ENCODE data around the gene DDX4.

Gene DDX4

DNA sequence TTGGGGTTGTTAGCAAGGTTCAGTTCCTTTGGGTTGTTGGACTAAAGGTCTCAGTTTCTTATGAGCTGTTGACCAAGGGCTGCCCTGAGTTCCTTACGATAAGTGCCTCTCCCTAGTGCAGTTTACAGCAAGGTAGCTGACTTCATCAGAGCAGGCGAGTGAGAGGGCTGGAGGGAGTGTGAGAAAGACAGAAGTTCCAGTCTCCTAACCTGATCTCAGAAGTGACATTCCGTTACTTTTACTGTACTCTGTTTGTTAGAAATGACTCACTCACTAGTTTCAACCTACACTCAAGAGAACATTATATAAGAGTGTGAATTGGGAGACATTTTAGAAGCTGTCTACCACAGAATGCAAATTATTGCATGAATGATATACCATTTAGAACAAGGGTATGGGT lies 92.1 kb downstream of the DDX4 start:
- DNase-seq: no peak

- DNase-seq: no peak
Observed at GRCh38 chr5:55832446-55832845, 94.6 kb downstream of the DDX4 start.

DNA sequence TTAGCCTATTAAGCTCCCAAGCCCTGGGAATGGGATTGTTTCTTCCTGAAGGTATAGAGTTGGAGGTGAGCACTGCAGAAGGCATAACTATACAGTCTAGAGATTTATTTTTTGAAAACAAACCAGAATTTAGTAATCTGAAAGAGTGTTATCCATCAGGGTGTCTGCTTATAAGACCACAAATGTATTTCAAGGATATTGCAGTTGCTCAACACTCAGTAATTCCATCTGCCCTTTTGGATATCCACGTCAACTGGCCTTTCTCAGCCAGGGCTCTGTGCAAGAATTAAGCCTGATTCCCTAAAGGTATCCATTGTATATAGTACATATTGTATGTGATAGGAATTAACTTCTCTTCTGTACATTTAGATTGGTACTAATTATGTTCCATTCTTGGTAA lies 98.3 kb downstream of the DDX4 start:
- DNase-seq: no peak

GRCh38 chr5:55841976-55842375 lies 104.1 kb downstream of the DDX4 start:
- no peak for DNase-seq

DNA sequence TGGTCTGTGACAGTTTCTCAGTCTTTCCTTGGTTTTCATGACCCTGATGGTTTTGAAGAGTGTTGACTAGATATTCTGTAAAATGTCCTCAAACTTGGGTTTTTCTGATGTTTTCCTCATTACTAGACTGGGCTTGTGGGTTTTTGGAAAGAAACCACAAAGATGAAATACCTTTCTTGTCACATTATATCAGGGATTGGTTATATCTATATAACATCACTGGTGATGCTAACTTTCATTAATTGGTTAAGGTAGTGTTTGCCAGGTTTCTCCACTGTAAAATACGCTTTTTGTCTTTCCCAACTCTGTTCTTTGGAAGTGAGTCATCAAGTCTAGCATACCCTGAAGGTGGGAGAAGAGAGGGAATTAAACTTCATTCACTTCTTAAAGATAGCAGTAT lies 110.0 kb downstream of the DDX4 start:
- DNase-seq: no peak

DNA sequence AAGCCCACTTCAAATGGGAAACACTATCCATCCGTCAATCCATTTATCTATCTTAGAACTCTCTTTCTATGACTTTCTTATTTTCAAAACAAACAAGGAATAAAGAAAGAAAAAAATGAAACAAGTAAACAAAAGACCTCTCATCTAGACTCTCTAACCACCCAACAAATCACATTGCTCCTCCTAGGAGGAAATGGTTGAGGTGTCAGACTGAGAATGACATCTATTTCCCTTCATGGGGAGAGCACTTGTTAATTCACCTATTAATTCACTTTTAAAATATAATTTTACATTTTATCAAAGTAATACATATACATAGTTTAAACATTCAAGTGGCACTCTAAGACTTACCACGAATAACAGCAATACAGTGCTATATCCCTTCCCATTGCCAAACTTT lies 110.9 kb downstream of the DDX4 start:
- DNase-seq: no peak

DNA sequence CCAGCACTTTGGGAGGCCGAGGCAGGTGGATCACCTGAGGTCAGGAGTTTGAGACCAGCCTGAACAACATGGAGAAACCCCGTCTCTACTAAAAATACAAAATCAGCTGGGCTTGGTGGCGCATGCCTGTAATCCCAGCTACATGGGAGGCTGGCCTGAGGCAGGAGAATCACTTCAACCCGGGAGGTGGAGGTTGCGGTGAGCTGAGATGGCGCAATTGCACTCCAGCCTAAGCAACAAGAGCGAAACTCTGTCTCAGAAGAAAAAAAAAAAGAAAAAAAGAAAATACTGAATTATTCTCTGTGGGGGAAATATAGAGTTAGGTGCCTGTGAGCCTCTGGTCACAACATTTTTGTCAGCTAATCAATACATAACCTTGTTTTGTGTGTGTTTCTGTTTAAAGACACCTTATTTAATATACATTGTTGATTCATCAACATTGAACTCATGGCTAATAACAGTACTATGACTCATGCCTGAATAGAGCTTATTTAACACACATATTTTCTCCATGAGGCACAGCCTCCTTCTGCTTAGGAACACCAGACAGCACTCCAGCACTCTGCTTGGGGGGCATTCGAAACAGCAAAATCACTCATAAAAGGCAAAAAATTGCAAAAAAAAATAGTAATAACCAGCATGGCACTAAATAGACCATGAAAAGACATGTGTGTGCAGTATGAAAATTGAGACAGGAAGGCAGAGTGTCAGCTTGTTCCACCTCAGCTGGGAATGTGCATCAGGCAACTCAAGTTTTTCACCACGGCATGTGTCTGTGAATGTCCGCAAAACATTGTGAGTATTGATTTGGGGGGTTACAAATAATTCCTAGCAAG lies 113.2 kb downstream of the DDX4 start, which contains the start of gene IL31RA:
Gene IL31RA (plus strand): TSS at position 519 of the 836 bp plus-strand sequence. CDS start 214 bp downstream, at position 733.
- no peak for DNase-seq

DNA sequence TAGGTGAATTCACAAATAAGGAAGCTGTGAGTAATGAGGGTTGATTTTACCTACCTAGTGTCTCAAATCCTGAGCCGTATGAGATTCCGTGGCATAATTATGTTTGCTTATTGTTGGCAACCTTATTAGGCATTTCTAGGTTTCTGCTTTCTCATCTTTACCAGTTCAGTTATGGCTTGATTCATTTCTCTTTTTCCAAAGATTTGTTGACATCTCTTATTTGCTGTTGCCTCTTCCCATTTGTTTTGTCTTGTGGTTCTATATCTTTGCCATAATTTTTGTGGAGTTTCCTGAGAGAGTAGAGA lies 113.8 kb downstream of the DDX4 start:
- no peak for DNase-seq

- DNase-seq: no peak
Observed at GRCh38 chr5:55852503-55852902, 114.6 kb downstream of the DDX4 start.

- DNase-seq: no peak
Observed at GRCh38 chr5:55853041-55853670, 115.3 kb downstream of the DDX4 start.

DNA sequence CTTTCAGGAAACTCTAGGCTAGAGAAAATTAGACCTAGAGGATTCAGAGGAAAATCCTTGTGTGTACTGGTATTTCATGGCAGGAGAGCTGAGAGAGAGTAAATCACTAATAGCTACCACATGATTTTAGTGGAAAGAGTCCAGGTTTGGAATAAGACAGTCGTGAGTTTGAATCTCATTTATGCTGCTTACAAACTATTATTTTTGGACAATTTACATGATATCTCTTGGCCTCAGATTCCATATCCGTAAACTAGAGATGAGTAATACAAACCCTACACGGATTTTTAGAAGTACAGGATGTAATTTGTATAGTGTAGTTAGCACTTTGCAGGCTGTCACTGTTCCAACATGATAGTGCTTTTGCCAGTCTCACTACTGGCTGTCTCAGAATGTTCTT lies 116.0 kb downstream of the DDX4 start:
- no peak for DNase-seq

- DNase-seq: no peak
Observed at GRCh38 chr5:55855509-55855908, 117.6 kb downstream of the DDX4 start.

- no peak for DNase-seq
Observed at GRCh38 chr5:55856516-55857246, 118.8 kb downstream of the DDX4 start.

DNA sequence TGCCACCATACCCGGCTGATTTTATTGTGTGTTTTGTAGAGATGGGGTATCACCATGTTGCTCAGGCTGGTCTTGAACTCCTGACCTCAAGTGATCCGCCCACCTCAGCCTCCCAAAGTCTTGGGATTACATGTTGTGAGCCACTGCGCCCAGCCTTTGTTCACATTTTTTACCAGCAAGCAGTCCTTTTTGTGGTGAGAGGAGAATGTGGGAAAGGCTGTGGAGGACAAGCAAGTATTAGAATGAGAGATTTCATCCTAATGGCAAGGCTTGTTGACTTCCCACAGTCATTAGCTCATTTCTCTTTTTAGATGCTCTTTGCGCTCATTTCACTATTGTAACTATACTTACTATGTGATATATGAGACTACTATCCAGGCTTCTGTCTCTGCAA lies 119.4 kb downstream of the DDX4 start:
- DNase-seq: no peak

DNA sequence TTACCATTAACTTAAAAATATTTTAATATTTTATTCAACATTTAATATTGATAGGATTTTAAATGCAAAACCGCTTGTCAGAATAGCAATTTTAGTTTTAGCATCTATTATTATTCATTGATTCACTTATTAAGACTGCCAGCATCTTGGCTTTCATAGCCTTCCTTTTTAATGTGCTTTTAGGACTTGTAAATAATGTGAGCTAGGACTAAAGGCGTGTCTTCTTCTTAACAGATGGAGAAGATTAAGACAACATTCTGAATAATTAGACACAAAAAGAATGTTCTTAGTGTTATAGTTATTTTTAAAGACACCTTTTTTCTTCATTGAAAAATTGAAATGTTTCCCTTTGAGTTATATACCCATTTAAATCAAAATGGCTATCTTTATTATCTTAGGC lies 120.2 kb downstream of the DDX4 start:
- no peak for DNase-seq

DNA sequence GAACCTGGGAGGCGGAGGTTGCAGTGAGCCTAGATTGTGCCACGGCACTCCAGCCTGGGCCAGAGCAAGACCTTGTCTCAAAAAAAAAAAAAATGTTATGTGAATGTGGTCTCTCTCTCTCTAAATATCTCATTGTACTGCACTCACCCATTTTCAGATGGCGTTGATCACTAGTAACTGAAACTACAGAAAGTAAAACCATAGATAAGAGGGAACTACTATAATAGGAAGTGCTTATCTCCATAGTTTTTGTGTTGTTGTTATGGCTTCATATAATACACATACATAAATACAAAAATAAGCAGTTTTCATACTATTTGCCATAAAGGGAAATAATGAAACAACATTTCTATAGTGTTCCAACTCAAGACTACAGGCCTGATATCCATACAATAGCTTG lies 122.4 kb downstream of the DDX4 start:
- DNase-seq: no peak

DNA sequence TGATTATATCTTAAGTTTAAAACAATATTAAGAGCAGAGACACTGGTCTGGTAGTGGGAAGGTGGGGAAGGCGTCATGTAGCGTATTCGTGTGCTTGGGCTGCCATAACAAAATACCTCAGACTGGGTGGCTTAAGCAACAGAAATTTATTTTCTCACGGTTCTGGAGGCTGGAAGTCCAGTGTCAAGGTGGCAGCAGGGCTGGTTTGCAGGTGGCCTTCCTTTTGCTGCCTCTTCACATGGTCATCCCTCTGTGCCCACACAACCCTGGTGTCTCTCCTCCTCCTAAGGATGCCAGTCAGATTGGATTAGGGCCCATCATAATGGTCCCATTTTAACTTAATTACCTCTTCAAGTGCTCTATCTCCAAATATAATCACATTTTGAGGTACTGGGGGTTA lies 122.8 kb downstream of the DDX4 start:
- no peak for DNase-seq

DNA sequence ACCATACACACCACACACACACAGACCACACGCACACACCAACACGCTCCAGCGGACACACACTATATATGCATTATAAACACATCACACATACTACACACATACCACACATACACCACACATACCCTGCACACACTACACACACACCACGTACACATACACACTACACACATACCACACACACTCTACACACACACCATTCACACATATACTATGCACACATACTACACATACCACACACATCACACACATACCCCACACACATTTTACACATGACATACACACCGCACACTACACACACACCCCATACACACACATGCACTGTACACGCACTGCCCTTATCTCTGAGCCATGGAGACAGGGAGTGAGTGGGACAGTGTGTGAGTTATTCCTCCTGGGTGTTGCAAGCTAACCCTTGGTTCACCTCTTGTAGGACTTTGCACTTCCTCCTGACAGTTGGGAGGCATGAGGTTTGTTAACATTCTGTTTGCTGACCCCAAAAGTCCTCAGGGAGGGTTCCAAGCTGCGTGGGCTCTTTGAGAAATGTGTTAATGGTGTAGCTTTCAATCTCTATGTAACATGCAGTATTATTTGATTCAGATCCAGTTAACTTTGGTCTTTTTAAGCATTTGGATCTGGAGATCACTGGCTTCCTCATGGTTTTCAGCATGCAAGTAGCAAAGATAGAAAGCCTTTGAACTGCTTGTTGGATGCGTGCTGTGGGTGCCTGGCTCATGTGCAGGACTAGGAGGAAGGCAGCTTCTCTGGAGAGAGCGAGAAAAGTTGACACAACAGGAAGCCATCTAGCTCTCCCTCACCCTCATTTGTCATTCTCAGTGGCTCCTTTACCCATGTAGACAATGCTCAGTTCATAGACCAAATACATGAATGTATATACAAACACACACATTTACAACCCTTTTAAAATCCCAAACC lies 127.0 kb downstream of the DDX4 start:
- DNase-seq: no peak

- no peak for DNase-seq
Observed at GRCh38 chr5:55865831-55866230, 128.0 kb downstream of the DDX4 start.

DNA sequence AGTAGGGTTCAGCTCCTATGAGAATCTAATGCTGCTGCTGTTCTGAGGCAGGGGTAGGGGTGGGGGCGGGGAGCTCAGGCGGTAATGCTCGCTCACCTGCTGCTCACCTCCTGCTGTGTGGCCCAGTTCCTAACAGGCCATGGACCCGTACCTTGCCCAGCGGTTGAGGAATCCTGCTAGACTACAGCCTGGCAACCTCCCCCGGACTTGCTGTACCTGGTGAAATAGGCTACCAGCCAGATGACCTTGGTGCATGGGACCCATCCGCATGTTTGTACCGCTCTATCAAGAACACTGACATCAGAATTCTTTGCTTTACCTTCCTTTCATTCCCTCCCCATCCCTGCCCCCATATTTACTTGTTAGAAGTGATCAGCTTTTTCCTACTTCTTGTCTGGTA lies 128.6 kb downstream of the DDX4 start:
- no peak for DNase-seq
